HPDE6-E6E7 (cell line): ENCODE measurements around the gene SF3B5.
"Not testable (repeated sequence)": the region's sequence is repeated elsewhere in the genome, so short reads cannot be mapped to it uniquely, and the experiment has no call there.

Source experiments
- DNase-seq: peaks from one replicate; pipeline ENCODE4 v3.0.0; 2011; ENCODE audit warnings: missing footprints; ENCODE audit errors: extremely low spot score

Gene SF3B5

GRCh38 chr6:144063744-144064401 is 31.5 kb downstream of the SF3B5 start:
- peak; percentile 42 for DNase-seq

- no peak for DNase-seq
These were observed 32.1 kb downstream of the SF3B5 start for GRCh38 chr6:144063246-144063743.

- no peak for DNase-seq
These were observed 32.6 kb downstream of the SF3B5 start for GRCh38 chr6:144062786-144063185.

- no peak for DNase-seq
These were observed 36.2 kb downstream of the SF3B5 start for GRCh38 chr6:144059139-144059538.

GRCh38 chr6:144055121-144055931 is 40.0 kb downstream of the SF3B5 start:
- no peak for DNase-seq

GRCh38 chr6:144053601-144054000 is 41.8 kb downstream of the SF3B5 start:
- no peak for DNase-seq

GRCh38 chr6:144052488-144052887 is 42.9 kb downstream of the SF3B5 start:
- DNase-seq = no peak

- DNase-seq = no peak
These were observed 46.0 kb downstream of the SF3B5 start for GRCh38 chr6:144049386-144049785.

- DNase-seq = no peak
These were observed 47.7 kb downstream of the SF3B5 start for GRCh38 chr6:144047688-144048087.

GRCh38 chr6:144046672-144047071 is 48.7 kb downstream of the SF3B5 start:
- DNase-seq = not testable (repeated sequence)

GRCh38 chr6:144044989-144045388 is 50.4 kb downstream of the SF3B5 start:
- not testable (repeated sequence) for DNase-seq
